HG03175 (cell line): ENCODE results near the gene PARN.
A peak's percentile ranks its signal among the peaks of the same experiment; 100 is the strongest.
"Not testable (repeated sequence)": the region's sequence is repeated elsewhere in the genome, so short reads cannot be mapped to it uniquely, and the experiment has no call there.

Experiments
- ATAC-seq: cut with Tn5 transposase; IDR thresholded peaks from one replicate; pipeline ENCODE4 v1.9.1; 2021; ENCODE audit warnings: mild to moderate bottlenecking, moderate library complexity; ENCODE audit not compliant: unreplicated experiment

Gene PARN

GRCh38 chr16:14629919-14630619 lies at the start of gene PARN:
Gene PARN, minus strand, starts transcription at chr16:14630260. Its CDS starts 135 bp downstream, at chr16:14630125.
- peak; percentile 50 for ATAC-seq

GRCh38 chr16:14678748-14679497 lies 48.9 kb upstream of the PARN start:
- no peak for ATAC-seq

GRCh38 chr16:14677627-14678026 lies 47.6 kb upstream of the PARN start:
- ATAC-seq: no peak

GRCh38 chr16:14676633-14677032 lies 46.6 kb upstream of the PARN start:
- no peak for ATAC-seq

GRCh38 chr16:14672403-14672971 lies 42.4 kb upstream of the PARN start:
- ATAC-seq: peak; percentile 69

- ATAC-seq: no peak
These were observed 39.7 kb upstream of the PARN start for GRCh38 chr16:14669776-14670175.

- no peak for ATAC-seq
These were observed 38.6 kb upstream of the PARN start for GRCh38 chr16:14668556-14669223.

- no peak for ATAC-seq
These were observed 37.5 kb upstream of the PARN start for GRCh38 chr16:14667347-14668266.

- ATAC-seq: no peak
These were observed 28.0 kb upstream of the PARN start for GRCh38 chr16:14658063-14658462.

- ATAC-seq: no peak
These were observed 22.7 kb upstream of the PARN start for GRCh38 chr16:14652726-14653125.

- no peak for ATAC-seq
These were observed 20.6 kb upstream of the PARN start for GRCh38 chr16:14650629-14651028.

- ATAC-seq: no peak
These were observed 19.8 kb upstream of the PARN start for GRCh38 chr16:14649816-14650215.

- ATAC-seq: no peak
These were observed 11.9 kb upstream of the PARN start for GRCh38 chr16:14641926-14642325.

- no peak for ATAC-seq
These were observed 11.1 kb upstream of the PARN start for GRCh38 chr16:14641206-14641605.

- no peak for ATAC-seq
These were observed 10.5 kb upstream of the PARN start for GRCh38 chr16:14640538-14640937.

GRCh38 chr16:14636951-14637240 lies 6.8 kb upstream of the PARN start:
- not testable (repeated sequence) for ATAC-seq

- ATAC-seq: not testable (repeated sequence)
These were observed 6.3 kb upstream of the PARN start for GRCh38 chr16:14636179-14636950.

GRCh38 chr16:14635395-14636165 lies 5.5 kb upstream of the PARN start:
- no peak for ATAC-seq

GRCh38 chr16:14634389-14634725 lies 4.3 kb upstream of the PARN start:
- no peak for ATAC-seq
